Measurements from ENCODE around the gene PAQR5.

The PAQR5 gene

DNA sequence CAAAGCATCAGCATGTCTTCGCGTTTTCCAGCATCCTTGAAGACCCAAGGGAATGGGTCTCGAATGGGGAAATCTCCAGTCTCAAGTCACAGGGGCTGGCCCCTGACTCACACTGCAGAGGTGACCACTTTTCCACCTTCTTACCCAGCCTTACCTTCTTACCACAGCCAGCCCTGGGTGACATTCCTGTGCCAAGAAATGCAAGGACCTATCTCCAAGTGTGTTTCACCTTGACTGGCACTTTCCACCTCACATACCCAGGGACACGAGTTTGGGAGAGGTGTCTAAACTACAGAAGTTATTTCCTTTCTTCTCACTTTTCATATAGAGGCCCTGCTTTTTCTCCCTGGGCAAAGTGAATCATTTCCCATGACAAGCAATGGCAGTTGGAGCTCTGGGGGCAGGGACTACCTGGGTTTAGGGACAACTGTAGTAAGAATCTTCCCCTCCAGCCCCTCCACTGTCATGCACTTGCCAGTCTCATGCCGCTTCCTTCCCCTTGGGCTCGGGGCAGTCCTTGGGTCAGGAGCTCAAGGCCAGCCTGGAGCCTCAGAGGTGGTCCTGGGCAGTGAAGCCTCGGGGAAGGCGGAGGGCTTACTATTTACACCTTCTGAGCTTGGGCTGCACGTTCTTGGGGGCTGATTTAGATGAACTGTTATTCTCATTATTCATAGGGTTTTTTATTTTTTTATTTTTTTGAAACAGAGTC lies 16.8 kb downstream of the PAQR5 start:
- POLR2A ChIA-PET: no interaction called here
- no peak overlapping the region for H3K4me3 ChIP-seq (ENCODE audit: control insufficient read depth in 1 of 7, extremely low read depth in 1 of 7, insufficient read depth in 4 of 7, low read depth in 2 of 7, low read length in 6 of 7)
- 86% methylated on average over 3 of the region's 9 CpGs for WGBS (ENCODE audit: insufficient coverage)
- no peak for DNase-seq
- H3K27me3 ChIP-seq (replicated peaks in 2 of 5; ENCODE audit: control insufficient read depth in 4 of 5, insufficient read depth in 5 of 5, low read length in 4 of 5): no peaks in the 10 kb centered on the region
- H3K27ac ChIP-seq (ENCODE audit: insufficient read depth in 1 of 2, low read depth in 1 of 2, low read length in 2 of 2, poor library complexity in 1 of 2, severe bottlenecking in 2 of 2): no peak overlapping the region
- CTCF ChIA-PET: no interaction called here
- peaks cover 4 to 65% (median 29%) of the 10 kb centered on the region in 4 experiments for H3K4me1 ChIP-seq (ENCODE audit: control extremely low read depth in 1 of 4, control insufficient read depth in 4 of 4, insufficient read depth in 4 of 4, low read length in 3 of 4)
- H3K36me3 ChIP-seq (ENCODE audit: control insufficient read depth in 4 of 4, insufficient read depth in 4 of 4, low read length in 3 of 4): no peaks in the 10 kb centered on the region
- H3K9me3 ChIP-seq (ENCODE audit: control extremely low read depth in 1 of 5, control insufficient read depth in 4 of 5, insufficient read depth in 2 of 5, low read depth in 1 of 5, low read length in 4 of 5): no peaks in the 10 kb centered on the region

DNA sequence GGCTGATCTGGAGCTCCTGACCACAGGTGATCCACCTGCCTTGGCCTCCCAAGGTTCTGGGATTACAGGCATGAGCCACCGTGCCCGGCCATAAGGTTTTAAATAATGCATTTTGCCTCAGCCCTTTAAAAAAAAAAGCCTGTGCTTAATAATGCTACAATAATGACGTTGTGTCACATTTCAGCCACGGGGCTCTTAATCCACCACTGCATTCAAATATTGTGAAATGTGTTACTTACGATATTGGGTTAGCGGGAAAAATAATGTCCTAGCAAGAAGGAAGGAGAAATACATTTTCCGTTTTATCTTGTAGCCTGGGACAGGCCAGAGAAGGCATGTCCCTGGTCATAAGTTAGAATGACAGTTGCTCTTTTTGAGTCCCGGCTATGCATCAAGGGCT lies 17.6 kb downstream of the PAQR5 start:
- Histone ChIP-seq H3K9me3 (ENCODE audit: control extremely low read depth in 1 of 5, control insufficient read depth in 4 of 5, insufficient read depth in 2 of 5, low read depth in 1 of 5, low read length in 4 of 5) (no peaks in the 10 kb centered on the region), H3K27me3 (replicated peaks in 2 of 5; ENCODE audit: control insufficient read depth in 4 of 5, insufficient read depth in 5 of 5, low read length in 4 of 5) (no peaks in the 10 kb centered on the region), H3K27ac (ENCODE audit: insufficient read depth in 1 of 2, low read depth in 1 of 2, low read length in 2 of 2, poor library complexity in 1 of 2, severe bottlenecking in 2 of 2) (no peak overlapping the region), H3K36me3 (ENCODE audit: control insufficient read depth in 4 of 4, insufficient read depth in 4 of 4, low read length in 3 of 4) (no peaks in the 10 kb centered on the region), H3K4me3 (ENCODE audit: control insufficient read depth in 1 of 7, extremely low read depth in 1 of 7, insufficient read depth in 4 of 7, low read depth in 2 of 7, low read length in 6 of 7) (no peak overlapping the region), H3K4me1 (ENCODE audit: control extremely low read depth in 1 of 4, control insufficient read depth in 4 of 4, insufficient read depth in 4 of 4, low read length in 3 of 4) (peaks cover 6 to 66% (median 34%) of the 10 kb centered on the region in 4 experiments)
- ChIA-PET CTCF (no interaction called here), POLR2A (no interaction called here)
- WGBS (ENCODE audit: insufficient coverage): 92% methylated on average over 5 of the region's 8 CpGs
- DNase-seq: no peak

DNA sequence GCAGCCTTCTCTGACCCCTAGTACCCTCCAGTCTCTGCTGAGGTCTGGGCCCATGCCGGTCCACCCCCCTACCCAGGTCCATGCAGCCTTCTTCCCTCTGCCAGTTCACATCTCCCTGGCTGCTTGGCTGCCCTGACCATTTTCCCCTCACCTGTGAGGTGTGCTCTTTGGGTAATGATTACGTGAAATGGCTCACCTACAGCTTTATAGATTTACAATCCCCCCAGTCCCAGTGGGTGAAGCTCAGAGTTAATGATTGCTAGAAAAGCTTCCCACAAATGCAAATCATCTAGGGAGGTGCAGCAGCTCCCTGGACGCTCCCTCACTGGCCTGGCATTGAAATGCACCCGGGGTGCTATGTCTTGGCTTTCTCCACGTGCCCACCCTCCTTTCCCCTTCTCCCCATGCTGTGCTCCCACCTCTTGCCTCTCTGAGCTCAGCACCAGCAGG lies 18.7 kb downstream of the PAQR5 start:
- H3K4me3 ChIP-seq (ENCODE audit: control insufficient read depth in 1 of 7, extremely low read depth in 1 of 7, insufficient read depth in 4 of 7, low read depth in 2 of 7, low read length in 6 of 7): no peak overlapping the region
- H3K27ac ChIP-seq (ENCODE audit: insufficient read depth in 1 of 2, low read depth in 1 of 2, low read length in 2 of 2, poor library complexity in 1 of 2, severe bottlenecking in 2 of 2): no peak overlapping the region
- no peak for DNase-seq
- H3K4me1 ChIP-seq (ENCODE audit: control extremely low read depth in 1 of 4, control insufficient read depth in 4 of 4, insufficient read depth in 4 of 4, low read length in 3 of 4): peaks cover 6 to 62% (median 36%) of the 10 kb centered on the region in 4 experiments
- CTCF ChIA-PET: interaction anchor here (1.5 kb wide), 1 partner anchor 9 kb away, joined by 4 read pairs; no protein-coding TSS in a partner anchor
- no peaks in the 10 kb centered on the region for H3K36me3 ChIP-seq (ENCODE audit: control insufficient read depth in 4 of 4, insufficient read depth in 4 of 4, low read length in 3 of 4)
- H3K9me3 ChIP-seq (ENCODE audit: control extremely low read depth in 1 of 5, control insufficient read depth in 4 of 5, insufficient read depth in 2 of 5, low read depth in 1 of 5, low read length in 4 of 5): no peaks in the 10 kb centered on the region
- WGBS (ENCODE audit: insufficient coverage): 98% methylated on average over 4 of the region's 5 CpGs
- POLR2A ChIA-PET: no interaction called here
- H3K27me3 ChIP-seq (replicated peaks in 2 of 5; ENCODE audit: control insufficient read depth in 4 of 5, insufficient read depth in 5 of 5, low read length in 4 of 5): no peaks in the 10 kb centered on the region

DNA sequence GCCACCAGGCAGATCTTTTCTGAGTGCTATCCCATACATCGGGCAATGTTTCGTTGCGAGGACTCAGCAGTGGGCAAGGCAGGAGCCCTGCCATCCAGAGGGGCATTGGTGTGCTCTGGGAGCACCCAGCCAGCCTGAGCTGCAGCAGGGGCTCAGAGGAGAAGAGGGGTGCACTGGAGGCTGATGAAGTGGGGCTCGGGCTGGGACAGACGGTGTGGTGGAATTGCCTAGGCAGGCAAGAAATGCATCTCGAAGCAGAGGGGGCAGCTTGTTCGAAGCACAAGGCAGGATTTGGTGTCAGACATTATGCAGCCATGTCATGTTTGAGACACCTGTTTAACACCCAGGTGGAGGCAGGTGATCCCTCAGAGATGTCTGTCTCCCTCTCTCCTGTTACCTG lies 19.3 kb downstream of the PAQR5 start:
- ChIA-PET CTCF (interaction anchor here (1.5 kb wide), 1 partner anchor 9 kb away, joined by 4 read pairs; no protein-coding TSS in a partner anchor), POLR2A (no interaction called here)
- H3K36me3 ChIP-seq (ENCODE audit: control insufficient read depth in 4 of 4, insufficient read depth in 4 of 4, low read length in 3 of 4): no peaks in the 10 kb centered on the region
- no peak for DNase-seq
- 100% methylated on average over 7 of the region's 7 CpGs for WGBS (ENCODE audit: insufficient coverage)
- no peak overlapping the region for H3K27ac ChIP-seq (ENCODE audit: insufficient read depth in 1 of 2, low read depth in 1 of 2, low read length in 2 of 2, poor library complexity in 1 of 2, severe bottlenecking in 2 of 2)
- H3K4me1 ChIP-seq (ENCODE audit: control extremely low read depth in 1 of 4, control insufficient read depth in 4 of 4, insufficient read depth in 4 of 4, low read length in 3 of 4): peaks cover 6 to 56% (median 36%) of the 10 kb centered on the region in 4 experiments
- H3K4me3 ChIP-seq (ENCODE audit: control insufficient read depth in 1 of 7, extremely low read depth in 1 of 7, insufficient read depth in 4 of 7, low read depth in 2 of 7, low read length in 6 of 7): no peak overlapping the region
- H3K27me3 ChIP-seq (replicated peaks in 2 of 5; ENCODE audit: control insufficient read depth in 4 of 5, insufficient read depth in 5 of 5, low read length in 4 of 5): no peaks in the 10 kb centered on the region
- no peaks in the 10 kb centered on the region for H3K9me3 ChIP-seq (ENCODE audit: control extremely low read depth in 1 of 5, control insufficient read depth in 4 of 5, insufficient read depth in 2 of 5, low read depth in 1 of 5, low read length in 4 of 5)

DNA sequence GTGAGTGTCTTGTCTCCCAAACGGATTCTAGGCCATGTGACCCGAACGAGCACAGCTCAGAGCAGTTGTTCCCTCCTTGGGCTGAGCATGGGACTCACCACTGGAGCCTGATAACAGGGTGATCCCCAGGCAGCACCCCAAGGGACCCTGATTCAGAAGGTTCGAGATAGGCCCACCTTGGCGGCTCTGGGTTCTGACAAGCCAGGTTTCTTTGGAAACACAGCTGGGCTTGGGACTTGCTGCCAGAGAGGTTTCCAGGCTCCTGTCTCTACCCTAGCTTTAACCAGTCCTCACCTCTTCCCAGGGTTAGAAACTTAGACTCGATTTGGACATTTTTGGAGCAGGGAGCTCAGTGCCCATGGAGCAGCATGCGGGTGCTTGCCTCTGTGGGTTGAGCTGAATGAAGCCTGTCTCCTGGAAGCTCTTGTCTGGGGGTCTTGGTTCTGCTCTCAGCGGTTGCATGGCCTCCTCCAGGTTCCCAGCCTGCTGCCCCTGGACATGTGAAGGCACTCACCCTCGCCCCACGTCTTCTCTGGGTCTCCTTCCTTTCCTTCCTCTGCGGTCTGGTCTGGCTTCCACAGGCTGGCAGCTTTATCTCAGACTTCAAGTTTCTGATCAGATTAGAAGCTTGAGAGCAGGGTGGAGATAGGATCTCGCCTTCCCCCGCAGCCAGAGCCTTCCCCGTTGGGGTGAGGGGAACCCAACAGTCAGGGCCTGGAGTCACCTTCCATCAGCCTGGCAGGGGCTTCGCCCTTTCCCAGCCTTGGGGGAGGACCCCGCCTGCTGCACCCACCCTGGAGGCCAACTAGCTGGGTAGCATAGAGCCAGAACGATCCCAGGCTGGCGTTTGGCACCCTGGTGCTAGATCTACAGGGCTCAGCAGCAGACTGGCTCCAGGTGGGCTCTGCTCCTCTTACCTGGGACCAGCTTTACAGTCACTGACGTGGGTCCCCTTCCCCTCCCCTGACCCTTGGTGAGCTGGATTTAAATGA lies 21.0 kb downstream of the PAQR5 start:
- H3K27me3 ChIP-seq (replicated peaks in 2 of 5; ENCODE audit: control insufficient read depth in 4 of 5, insufficient read depth in 5 of 5, low read length in 4 of 5): no peaks in the 10 kb centered on the region
- ChIA-PET POLR2A (interaction anchor here (0.6 to 0.7 kb wide), 2 partner anchors 16 to 1478 kb away, joined by 3 to 5 read pairs; no protein-coding TSS in a partner anchor), CTCF (interaction anchor here (0.6 to 1.3 kb wide), 3 partner anchors 15 to 536 kb away, joined by 3 to 4 read pairs (median 3); no protein-coding TSS in a partner anchor)
- 21% methylated on average over 17 of the region's 19 CpGs for WGBS (ENCODE audit: insufficient coverage)
- H3K4me1 ChIP-seq (ENCODE audit: control extremely low read depth in 1 of 4, control insufficient read depth in 4 of 4, insufficient read depth in 4 of 4, low read length in 3 of 4): peaks cover 2 to 40% (median 23%) of the 10 kb centered on the region in 4 experiments
- H3K4me3 ChIP-seq (ENCODE audit: control insufficient read depth in 1 of 7, extremely low read depth in 1 of 7, insufficient read depth in 4 of 7, low read depth in 2 of 7, low read length in 6 of 7): peak overlapping the region in 4 of 7 experiments; percentile 20 to 54 (median 35)
- no peak overlapping the region for H3K27ac ChIP-seq (ENCODE audit: insufficient read depth in 1 of 2, low read depth in 1 of 2, low read length in 2 of 2, poor library complexity in 1 of 2, severe bottlenecking in 2 of 2)
- DNase-seq: peak in 2 of 3 donors; percentile 27 to 47
- no peaks in the 10 kb centered on the region for H3K9me3 ChIP-seq (ENCODE audit: control extremely low read depth in 1 of 5, control insufficient read depth in 4 of 5, insufficient read depth in 2 of 5, low read depth in 1 of 5, low read length in 4 of 5)
- H3K36me3 ChIP-seq (ENCODE audit: control insufficient read depth in 4 of 4, insufficient read depth in 4 of 4, low read length in 3 of 4): no peaks in the 10 kb centered on the region

DNA sequence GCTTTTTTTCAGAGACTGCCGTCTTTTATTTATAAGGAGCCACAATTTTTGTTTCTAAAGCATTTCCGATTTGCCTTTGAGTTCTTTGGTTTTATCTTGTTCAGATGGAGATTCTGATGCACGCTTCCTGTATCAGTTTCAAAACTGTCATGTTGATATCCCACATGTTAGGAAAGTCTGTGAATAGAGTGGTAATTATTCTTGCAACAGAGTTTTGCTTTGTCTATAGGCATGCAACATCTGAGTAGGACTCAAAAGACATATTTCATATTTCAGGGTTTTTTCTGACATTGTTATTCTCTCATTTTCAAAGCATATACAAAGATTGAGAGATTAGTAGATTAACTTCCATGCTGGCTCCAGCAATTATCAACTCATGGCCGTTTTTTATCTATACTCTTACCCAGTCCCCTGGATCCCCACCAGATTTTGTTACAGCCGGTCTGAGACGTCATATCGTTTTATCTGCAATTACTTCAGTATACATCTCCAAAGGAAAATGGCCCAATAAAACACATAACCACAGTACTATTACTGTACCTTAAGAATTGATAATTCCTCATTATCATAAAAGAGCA lies 22.4 kb downstream of the PAQR5 start:
- H3K27me3 ChIP-seq (replicated peaks in 2 of 5; ENCODE audit: control insufficient read depth in 4 of 5, insufficient read depth in 5 of 5, low read length in 4 of 5): no peaks in the 10 kb centered on the region
- CTCF ChIA-PET: no interaction called here
- 67% methylated on average over 4 of the region's 7 CpGs for WGBS (ENCODE audit: insufficient coverage)
- H3K4me3 ChIP-seq (ENCODE audit: control insufficient read depth in 1 of 7, extremely low read depth in 1 of 7, insufficient read depth in 4 of 7, low read depth in 2 of 7, low read length in 6 of 7): no peak overlapping the region
- peaks cover 2 to 29% (median 21%) of the 10 kb centered on the region in 4 experiments for H3K4me1 ChIP-seq (ENCODE audit: control extremely low read depth in 1 of 4, control insufficient read depth in 4 of 4, insufficient read depth in 4 of 4, low read length in 3 of 4)
- H3K9me3 ChIP-seq (ENCODE audit: control extremely low read depth in 1 of 5, control insufficient read depth in 4 of 5, insufficient read depth in 2 of 5, low read depth in 1 of 5, low read length in 4 of 5): no peaks in the 10 kb centered on the region
- no peak overlapping the region for H3K27ac ChIP-seq (ENCODE audit: insufficient read depth in 1 of 2, low read depth in 1 of 2, low read length in 2 of 2, poor library complexity in 1 of 2, severe bottlenecking in 2 of 2)
- DNase-seq: peak in 1 of 3 donors; percentile 56
- H3K36me3 ChIP-seq (ENCODE audit: control insufficient read depth in 4 of 4, insufficient read depth in 4 of 4, low read length in 3 of 4): no peaks in the 10 kb centered on the region
- POLR2A ChIA-PET: no interaction called here
